Pulmonary artery endothelial cell (primary cell): ENCODE measurements around the gene SLF2. TPM values are rescaled to one million over a fixed set of nuclear protein-coding genes. Genes with fewer than 3 reads are reported as not detected.

Experiments used
- DNase-seq: peaks from one replicate; pipeline ENCODE4 v3.0.0-alpha.2; 2011; ENCODE audit warnings: low read depth, low spot score
- total RNA-seq: library from RNA; depleted of rRNA; stranded (reverse); fragments of >200 nt; gene quantifications from 2 replicates; pipeline ENCODE4 v1.2.3, GENCODE V29; 2014

SLF2 gene
- total RNA-seq, 1 donor from 2014 or later = 18.1 TPM

GRCh38 chr10:100980311-100980710 is 67.5 kb downstream of the SLF2 start:
- no peak for DNase-seq

- no peak for DNase-seq
These were observed 67.9 kb downstream of the SLF2 start for GRCh38 chr10:100980711-100981110.

GRCh38 chr10:100981178-100981772 is 68.5 kb downstream of the SLF2 start:
- no peak for DNase-seq

GRCh38 chr10:100982916-100983830 is 70.4 kb downstream of the SLF2 start:
- DNase-seq = no peak

- no peak for DNase-seq
These were observed 71.3 kb downstream of the SLF2 start for GRCh38 chr10:100983868-100984671.

GRCh38 chr10:100984672-100985177 is 72.0 kb downstream of the SLF2 start:
- no peak for DNase-seq

GRCh38 chr10:100985336-100985735 is 72.6 kb downstream of the SLF2 start:
- DNase-seq = no peak

DNA sequence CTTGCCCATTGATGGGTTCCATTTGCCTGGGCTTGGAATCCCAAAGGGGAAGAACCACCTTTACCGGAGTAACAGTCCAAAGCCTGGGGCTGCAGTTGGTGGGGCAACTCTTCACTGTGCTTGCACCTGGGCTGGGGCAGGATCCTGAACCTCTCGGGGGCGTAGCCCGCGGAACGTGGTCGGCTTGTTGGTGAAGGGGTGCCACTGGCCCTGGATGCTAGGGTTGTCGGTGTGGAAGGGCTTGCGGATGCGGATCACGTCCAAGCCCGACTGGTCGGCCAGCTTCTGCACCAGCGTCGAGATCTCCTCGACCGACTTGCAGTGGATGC is 73.8 kb downstream of the SLF2 start:
- DNase-seq = no peak

- no peak for DNase-seq
These were observed 74.4 kb downstream of the SLF2 start, which contains the start of the genes MRPL43 and TWNK for GRCh38 chr10:100986952-100987684. TSS of gene MRPL43 (minus strand) at chr10:100987497. CDS start at chr10:100987443, 54 bp downstream. TSS of gene TWNK (plus strand) at chr10:100987543. CDS start at chr10:100988211, 668 bp downstream.

- DNase-seq = no peak
These were observed 74.9 kb downstream of the SLF2 start for GRCh38 chr10:100987685-100988049.

GRCh38 chr10:100988166-100988565 is 75.4 kb downstream of the SLF2 start:
- DNase-seq = no peak

GRCh38 chr10:100989088-100989487 is 76.3 kb downstream of the SLF2 start:
- no peak for DNase-seq

DNA sequence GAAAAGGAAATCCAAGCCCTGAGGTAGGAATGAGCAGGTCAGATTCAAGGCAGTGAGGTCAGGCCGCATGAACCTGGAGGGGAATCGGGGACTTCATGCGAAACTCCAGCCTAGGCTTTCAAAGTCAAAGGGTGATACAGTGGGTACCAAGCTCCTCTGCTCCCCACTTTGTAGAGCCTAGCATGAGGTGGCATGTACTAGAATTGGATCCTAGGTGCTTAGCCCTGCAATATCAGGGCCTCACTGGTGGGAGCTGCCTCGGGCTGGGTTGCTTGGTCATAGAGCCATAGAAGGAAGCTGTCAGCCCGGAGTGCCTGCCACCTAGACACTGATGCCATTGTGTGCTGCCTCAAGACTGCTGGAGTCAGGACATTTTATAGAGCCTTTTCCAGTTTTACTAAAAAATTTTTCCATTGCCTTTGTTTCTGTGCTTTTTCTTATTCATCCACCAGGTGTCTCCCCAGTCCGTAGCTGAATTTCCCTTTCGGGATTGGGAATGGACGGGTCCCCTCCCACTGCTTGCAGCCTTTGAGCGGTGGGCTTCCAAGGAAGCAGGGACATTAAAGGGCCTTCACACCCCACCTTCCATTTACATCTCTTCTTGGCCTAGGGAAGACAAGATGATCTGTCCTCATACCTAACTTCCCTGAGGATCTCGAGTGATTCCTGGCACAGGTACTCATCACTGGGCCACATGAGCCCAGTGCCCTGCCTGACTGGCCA is 81.4 kb downstream of the SLF2 start:
- DNase-seq = no peak

DNA sequence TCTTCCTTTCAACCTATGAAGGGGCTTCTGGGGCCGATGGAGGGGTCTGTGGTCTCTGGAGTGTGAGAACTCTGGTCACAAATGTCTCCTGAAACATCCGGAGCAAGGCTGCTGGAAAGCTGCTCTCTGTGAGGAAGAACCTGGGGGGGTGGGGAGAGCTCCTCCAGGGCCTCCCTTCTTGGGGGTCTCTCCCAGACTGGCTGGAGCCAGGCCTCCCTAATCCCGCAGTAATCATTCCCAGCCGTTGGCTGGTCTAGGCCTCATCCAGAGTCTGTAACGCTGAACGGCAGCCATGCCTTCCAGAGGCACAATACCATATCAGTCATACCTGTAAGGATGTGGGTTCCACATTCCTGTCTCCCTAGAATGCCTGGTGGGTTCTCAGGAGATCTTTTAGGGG is 82.4 kb downstream of the SLF2 start:
- no peak for DNase-seq

- no peak for DNase-seq
These were observed 84.1 kb downstream of the SLF2 start for GRCh38 chr10:100996678-100997359.

- DNase-seq = no peak
These were observed 84.8 kb downstream of the SLF2 start for GRCh38 chr10:100997360-100998182.

GRCh38 chr10:100998183-100998990 is 85.6 kb downstream of the SLF2 start:
- no peak for DNase-seq
